HEK293T (cell line): ENCODE measurements around the gene PLCG1.

Experiments
- FOXA1 ChIP-seq: fragments of 450-650 bp; IDR thresholded peaks from 2 replicates; pipeline ENCODE4 v1.6.1; 2016; ENCODE audit warnings: mild to moderate bottlenecking
- FOXM1 ChIP-seq: fragments of 450-650 bp; IDR thresholded peaks from 2 replicates; pipeline ENCODE4 v1.6.1; 2017; ENCODE audit warnings: mild to moderate bottlenecking, borderline replicate concordance
- L3MBTL2 ChIP-seq: fragments of 450-650 bp; conservative IDR thresholded peaks from 2 replicates; pipeline ENCODE4 v1.6.1; 2016; ENCODE audit warnings: mild to moderate bottlenecking
- SP1 ChIP-seq: fragments of 450-650 bp; IDR thresholded peaks from 2 replicates; pipeline ENCODE4 v1.6.1; 2017

- TF ChIP-seq FOXM1 (no peak), L3MBTL2 (no peak), SP1 (no peak), FOXA1 (no peak)
Measured at GRCh38 chr20:41116282-41116956, 20.9 kb upstream of the PLCG1 start.
